Mucosa of gallbladder (tissue), 1 donor: ENCODE measurements around the gene PTGER4. TPM values are rescaled to one million over a fixed set of nuclear protein-coding genes. Genes with fewer than 3 reads are reported as not detected.

Experiments
- DNase-seq: peaks from one replicate; pipeline ENCODE4 v3.0.0-alpha.2; 2020; ENCODE audit warnings: low spot score
- total RNA-seq: library from RNA; stranded (reverse); gene quantifications from one replicate; pipeline ENCODE4 v1.2.1, GENCODE V29; 2021
- donor health status: DM: no; HTN: no; CAD: no.

Gene PTGER4
- total RNA-seq, 1 donor from 2014 or later, result 24.0 TPM

- no peak for DNase-seq
Observed at GRCh38 chr5:40669606-40670390, 9.9 kb upstream of the PTGER4 start.

- DNase-seq, result no peak
Observed at GRCh38 chr5:40672425-40672824, 7.3 kb upstream of the PTGER4 start.

DNA sequence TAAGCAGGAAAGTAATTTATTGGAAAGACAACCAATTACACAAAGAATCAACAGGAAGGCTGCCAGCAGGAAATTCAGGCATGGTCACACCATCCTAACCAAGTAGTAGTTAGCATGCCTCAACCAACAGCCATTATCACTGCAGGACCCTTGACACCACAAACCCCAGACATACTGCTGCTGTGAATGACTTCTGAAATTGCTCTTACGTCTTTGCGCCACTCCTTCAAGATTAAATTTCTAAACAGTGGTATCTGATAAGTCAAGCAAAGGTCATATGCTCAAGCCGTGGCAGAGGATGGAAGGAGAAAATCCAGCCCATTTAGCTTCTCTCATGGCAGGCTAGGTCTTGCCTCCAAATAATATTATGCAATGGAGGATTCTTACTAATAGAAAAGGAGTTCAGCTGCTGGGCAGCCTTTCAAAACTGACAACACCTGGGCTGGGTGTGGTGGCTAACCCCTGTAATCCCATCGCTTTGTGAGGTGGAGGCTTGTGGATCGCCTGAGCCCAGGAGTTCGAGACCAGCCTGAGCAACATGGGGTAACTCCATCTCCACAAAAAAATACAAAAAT, 5.0 kb upstream of the PTGER4 start:
- no peak for DNase-seq

GRCh38 chr5:40675396-40676133, 4.2 kb upstream of the PTGER4 start:
- DNase-seq, result no peak

DNA sequence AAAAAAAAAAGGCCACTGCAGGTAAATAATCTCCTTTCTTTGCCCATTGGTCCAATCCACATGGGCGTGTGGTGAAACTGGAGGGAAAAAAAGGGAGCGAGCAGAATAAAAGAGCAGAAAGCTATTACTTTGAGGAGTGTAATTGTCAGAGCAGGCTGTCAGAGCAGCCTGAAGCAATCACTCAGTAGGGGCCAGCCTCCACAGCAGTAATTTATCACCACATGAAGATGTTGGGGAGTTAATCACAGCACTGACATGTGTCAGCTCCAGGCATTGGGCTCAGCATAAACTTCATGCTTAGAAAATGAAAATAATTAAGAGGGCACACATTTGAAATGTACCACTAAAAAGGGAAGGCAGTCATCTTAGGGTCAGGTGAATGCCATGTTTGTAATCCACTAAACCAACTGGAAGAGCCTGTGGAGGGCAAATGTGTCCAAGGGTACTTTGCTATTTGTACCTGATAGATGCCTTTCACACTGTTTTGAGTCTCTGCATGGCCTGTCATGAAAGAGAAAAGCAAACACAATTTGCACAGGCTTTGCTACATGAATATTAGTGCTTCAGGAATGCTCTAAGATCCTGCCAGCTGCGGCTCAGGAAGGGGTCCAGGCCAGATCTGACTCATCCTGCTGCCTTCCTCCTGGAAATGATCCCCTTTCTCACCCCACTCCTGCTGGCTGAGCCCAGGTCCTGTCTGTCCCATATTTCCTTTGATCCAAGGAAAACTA, 2.9 kb upstream of the PTGER4 start:
- no peak for DNase-seq

GRCh38 chr5:40677456-40677855, 2.3 kb upstream of the PTGER4 start:
- no peak for DNase-seq

DNA sequence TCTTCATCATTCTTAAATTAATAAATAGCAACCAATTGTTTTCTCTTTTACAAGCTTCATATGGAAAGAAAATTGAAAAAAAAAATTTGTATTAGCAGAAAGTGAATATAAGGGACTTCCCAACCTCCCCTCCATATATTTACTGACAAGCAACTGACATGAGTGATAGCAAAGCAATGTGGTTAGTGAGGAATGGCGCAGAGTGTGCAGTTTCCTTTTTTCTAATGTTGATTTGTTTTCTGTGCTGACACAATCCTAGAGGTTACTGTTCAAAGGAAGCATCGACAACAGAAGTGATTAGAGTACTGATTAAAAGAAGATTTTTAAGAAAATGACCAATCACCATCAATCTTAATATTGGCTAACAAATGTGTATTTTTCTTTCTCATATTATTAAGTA, 1.7 kb upstream of the PTGER4 start:
- no peak for DNase-seq

DNA sequence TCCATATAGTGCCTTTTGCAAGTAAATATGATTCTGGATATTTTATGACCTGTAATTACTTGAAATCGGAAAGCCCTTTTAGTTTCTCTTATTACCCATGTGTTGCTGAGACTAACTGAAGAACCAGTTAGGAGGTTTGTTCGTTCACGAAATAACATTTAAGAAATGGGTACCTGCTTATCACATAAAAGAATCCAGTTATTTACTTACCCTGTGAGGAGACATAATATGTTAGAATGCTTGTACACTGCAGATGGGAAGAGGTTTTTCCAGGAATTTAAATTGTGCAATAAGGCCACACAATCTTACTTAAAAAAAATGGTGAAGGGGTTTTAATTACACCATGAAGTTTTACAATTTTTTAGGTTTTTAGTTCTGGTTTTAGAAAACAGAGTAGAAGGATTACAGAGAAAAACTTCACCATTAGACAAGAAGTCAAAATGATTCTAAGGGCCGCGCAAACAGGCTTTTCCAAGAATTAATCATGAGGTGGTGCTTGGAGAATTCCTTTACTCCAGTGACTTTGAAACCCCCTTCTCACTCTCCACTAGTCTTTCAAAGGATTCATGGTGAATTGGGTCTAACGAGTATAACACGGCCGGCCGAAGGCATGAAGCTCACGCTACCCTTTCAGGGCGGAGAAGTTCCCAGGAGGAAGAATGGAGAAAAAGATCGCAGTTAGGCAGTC, 1.1 kb upstream of the PTGER4 start:
- no peak for DNase-seq

DNA sequence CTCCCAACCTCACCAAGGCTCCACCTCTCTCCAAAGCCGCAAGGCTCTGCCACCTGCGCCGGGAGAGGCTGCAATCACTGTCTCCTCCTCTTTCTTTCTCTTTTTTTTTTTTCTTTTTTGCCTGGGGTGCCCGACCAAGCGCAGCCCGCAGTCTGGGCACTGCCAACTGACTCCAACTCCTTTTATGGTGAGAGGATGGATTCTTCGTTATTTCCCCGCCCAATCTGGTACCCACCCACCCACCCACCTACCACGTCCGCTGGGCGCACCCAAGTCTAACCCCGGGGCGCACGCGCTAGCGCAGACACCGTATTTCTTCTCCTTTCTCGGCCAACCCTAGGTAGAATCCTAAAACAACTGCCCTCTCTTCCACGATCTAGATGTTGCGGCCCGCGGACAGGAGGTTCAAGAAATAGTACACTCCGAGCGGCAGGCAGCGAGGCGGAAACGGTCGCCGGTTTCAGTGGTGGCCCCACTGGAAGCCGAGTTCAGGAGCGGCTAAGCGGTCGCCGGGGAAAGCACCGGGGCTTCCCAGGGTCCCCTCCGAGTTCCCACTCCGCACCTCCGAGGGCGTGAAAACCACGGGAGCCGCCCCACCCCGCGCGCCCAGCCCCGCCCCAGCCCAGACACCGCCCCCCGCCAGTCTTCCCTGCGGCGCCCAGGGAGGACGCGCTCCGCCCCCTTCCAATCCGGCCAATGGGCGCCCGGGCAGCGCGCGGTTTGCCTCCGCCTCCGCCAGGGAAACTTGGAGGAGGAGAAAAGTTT, 385 bp upstream of the PTGER4 start:
- peak; percentile 93 for DNase-seq

GRCh38 chr5:40680741-40681362, 1.1 kb downstream of the PTGER4 start:
- DNase-seq, result no peak

DNA sequence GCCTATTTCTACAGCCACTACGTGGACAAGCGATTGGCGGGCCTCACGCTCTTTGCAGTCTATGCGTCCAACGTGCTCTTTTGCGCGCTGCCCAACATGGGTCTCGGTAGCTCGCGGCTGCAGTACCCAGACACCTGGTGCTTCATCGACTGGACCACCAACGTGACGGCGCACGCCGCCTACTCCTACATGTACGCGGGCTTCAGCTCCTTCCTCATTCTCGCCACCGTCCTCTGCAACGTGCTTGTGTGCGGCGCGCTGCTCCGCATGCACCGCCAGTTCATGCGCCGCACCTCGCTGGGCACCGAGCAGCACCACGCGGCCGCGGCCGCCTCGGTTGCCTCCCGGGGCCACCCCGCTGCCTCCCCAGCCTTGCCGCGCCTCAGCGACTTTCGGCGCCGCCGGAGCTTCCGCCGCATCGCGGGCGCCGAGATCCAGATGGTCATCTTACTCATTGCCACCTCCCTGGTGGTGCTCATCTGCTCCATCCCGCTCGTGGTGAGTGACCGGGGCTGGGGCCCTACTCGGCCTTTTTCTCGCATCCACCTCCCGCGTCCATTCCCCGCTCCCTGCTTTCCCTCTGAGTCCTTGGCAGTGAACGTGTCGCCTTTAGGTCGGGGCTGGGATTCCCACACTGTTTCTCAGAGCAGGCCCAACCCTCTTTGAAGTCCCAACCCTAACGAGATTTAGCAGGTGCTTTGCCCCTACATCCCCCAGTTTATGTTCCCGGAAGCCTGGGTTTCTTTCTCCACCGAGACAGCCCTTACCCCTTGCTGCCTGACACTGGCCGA, 1.8 kb downstream of the PTGER4 start:
- DNase-seq, result no peak

DNA sequence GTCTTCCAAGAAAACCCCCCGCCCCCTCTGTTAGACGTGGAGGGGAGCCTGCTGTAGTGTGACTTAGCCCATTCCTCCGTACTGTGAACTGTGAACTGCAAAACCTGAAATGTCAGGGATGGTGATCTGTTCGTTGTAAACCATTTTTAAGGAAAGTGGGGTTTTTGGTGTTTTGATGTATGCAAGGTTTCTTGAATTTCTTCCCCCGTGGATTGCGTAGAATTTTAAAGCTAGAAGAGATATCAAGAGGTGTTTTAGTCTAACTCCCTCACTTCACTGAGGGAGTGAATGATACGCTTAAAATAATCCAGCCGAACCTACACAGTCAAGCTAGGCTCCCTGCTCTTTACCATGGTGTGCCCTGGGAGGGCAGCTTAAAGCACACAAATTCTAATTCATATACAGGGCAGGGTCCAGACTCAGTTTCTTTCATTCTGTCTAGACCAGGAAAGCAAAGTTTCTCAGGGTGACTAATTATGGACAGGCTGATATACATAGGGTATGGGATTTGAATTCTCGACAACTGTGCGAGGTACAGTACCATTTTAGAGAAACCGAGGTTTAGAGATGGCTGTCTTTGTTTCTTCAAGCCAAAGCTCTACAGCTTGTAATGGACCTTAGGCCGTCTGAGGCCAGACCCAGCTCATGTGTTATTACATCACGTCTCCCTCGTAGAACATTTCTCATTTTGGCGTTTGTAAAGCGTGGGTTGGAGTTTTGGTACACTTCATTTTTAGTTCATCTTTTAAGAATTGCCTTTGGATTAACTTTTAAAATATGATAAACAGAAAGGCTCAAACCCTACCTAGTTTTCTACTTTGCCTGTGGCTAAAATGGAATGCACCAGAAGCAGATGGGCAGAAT, 2.7 kb downstream of the PTGER4 start:
- DNase-seq, result no peak

DNA sequence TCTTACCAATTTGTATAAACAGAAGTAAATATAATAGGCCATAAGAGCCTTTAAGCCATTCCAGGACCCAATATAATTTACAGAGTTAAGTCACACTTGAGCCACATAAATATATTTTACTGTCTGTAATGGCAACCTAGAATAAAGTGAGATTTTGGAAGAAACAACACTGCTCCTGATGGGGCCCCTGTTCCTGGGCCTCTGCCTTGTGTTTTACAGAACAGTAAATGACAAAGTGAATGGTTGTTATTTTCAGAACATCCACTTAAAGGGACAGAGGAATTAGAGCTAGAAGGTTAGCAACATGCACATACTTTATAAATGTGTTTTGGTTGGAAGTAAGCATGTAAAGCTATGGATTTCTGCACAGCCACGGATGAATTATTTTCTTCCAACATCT, 3.6 kb downstream of the PTGER4 start:
- no peak for DNase-seq

DNA sequence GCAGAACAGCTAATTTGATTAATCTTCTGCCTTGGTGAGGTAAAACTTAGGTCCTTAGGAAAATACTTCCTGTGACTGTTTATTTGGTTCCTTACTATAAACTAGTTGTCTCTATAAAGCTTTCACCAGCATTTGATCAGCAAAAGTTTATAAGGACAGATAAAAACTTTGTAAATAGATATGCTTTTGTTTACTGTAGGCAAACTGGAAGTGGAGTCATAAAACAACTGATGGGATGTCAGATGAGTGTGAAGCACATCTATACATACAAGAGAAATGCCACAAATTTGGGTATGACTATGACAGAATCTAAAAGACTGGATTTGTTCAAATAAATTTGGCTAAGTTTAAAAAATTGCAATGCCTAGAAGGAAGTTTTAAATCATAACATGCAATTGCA, 5.5 kb downstream of the PTGER4 start:
- DNase-seq, result no peak

GRCh38 chr5:40685976-40686486, 6.3 kb downstream of the PTGER4 start:
- no peak for DNase-seq

DNA sequence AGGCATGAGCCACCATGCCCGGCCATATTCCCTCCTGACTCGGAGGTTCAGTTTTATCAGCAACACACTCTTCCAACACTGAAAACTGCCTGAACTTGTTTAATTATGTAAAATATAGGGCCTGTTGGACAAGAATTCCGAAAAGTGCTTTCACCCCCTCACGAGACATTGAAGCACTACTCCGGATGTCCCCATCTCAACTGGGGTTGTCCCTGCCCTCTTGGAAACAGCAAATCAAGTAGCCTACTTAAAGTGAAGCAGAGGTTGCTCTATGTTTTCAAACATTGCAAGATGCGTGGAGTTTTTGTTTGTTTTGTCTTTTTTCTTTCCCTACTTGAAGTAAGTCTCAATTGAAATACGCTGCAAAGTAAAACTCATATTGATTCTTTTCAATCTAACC, 7.6 kb downstream of the PTGER4 start:
- no peak for DNase-seq

DNA sequence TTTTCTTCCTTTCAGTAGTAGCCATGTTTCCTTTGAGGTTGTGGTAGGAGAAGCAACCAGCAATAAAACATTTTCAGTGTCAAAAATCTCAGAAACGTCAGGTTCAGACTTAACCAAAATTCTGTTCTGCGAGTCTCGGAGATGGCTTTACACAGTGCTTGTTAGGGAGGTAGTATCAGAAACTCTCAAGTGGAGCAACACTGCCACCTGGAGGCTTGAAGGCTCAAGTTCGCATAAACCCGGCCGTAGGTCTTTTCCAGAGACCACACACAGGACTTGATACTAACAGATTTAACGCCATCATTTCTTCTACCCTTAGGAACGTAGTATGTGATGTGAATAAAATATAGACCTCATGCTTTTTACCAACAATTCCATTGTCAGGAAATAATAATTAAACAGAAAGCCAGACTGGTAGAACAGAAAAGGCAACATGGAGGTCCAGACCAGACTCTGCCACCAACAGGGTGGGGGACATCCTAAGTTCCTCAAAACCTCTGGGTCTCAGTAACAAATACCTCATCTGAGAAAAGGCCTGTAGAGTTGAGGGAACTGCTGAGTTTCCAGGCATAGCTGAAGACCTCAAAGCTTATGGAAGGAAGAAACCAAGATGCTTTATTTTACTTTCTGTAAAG, 8.5 kb downstream of the PTGER4 start:
- peak; percentile 90 for DNase-seq

DNA sequence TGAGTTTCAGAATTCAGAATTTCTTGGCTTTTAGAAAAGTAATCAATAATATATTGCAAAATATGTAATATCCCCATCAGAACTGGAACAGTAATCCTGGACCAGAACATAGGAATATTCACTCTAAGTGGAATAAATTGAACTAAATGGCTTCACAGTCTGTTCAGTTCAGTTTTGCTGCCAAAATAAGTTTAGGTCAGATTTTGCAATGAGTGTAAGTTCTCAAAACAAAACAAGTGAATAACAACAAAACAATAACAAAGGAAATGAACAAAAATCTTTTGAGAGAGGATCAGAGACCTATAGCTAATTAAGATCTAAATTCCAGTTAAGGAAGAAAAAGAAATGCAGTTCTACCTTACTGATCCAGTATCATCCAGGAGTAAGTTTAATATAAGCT, 9.3 kb downstream of the PTGER4 start:
- DNase-seq, result no peak
